ENCODE data around the gene SNX27.

DNA sequence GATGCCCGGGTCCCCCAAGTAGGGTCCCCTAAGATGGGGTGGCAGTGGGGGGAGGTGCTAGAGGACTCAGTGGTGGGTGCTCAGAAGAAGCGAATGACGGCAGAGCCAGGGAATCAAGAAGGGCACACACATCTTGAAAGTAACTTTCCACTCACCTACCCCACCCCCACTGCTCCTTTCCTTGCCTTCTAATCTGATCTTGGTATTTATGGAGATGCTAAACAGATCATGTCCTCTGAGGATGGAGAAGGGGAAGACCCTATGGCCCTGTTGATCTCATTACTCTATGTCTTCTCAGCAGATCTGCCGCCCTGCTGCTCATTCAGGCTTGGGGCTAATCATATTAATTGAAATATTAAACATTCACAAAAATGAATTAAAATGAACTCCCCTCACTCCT lies 106.8 kb downstream of the SNX27 start:
- TF ChIP-seq, protein P1, sequence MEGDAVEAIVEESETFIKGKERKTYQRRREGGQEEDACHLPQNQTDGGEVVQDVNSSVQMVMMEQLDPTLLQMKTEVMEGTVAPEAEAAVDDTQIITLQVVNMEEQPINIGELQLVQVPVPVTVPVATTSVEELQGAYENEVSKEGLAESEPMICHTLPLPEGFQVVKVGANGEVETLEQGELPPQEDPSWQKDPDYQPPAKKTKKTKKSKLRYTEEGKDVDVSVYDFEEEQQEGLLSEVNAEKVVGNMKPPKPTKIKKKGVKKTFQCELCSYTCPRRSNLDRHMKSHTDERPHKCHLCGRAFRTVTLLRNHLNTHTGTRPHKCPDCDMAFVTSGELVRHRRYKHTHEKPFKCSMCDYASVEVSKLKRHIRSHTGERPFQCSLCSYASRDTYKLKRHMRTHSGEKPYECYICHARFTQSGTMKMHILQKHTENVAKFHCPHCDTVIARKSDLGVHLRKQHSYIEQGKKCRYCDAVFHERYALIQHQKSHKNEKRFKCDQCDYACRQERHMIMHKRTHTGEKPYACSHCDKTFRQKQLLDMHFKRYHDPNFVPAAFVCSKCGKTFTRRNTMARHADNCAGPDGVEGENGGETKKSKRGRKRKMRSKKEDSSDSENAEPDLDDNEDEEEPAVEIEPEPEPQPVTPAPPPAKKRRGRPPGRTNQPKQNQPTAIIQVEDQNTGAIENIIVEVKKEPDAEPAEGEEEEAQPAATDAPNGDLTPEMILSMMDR (IDR thresholded peaks at IDR 0.05) = no peak
- TF ChIP-seq ZFX (IDR thresholded peaks at IDR 0.05; ENCODE audit: borderline replicate concordance) = no peak

Measured in 22Rv1 (cell line).